Epidermal melanocyte (primary cell): ENCODE data around the gene NPIPB9.
"Not testable (repeated sequence)": the region's sequence is repeated elsewhere in the genome, so short reads cannot be mapped to it uniquely, and the experiment has no call there.

ENCODE experiments used
- DNase-seq: peaks from one replicate; pipeline ENCODE4 v3.0.0; 2011; ENCODE audit warnings: low spot score; ENCODE audit not compliant: insufficient read length

The NPIPB9 gene

DNA sequence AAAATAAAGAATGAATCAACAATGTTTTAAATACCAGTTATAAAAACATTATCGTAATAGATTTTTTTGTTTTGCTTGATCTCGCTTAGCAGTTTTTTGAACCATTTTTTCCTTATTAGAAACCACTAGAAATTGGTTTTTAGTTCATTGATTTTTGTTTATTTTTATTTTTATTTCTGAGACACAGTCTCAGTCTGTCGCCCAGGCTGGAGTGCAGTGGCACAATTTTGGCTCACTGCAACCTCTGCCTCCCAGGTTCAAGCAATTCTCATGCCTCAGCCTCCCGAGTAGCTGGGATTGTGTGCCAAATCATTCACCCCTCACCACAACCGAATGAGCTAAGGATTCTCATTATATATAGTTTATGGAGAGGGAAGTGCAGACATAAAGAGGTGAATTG is at the start of gene NPIPB9:
NPIPB9 (plus strand) TSS at position 301 of the 400 bp plus-strand sequence.
- not testable (repeated sequence) for DNase-seq

DNA sequence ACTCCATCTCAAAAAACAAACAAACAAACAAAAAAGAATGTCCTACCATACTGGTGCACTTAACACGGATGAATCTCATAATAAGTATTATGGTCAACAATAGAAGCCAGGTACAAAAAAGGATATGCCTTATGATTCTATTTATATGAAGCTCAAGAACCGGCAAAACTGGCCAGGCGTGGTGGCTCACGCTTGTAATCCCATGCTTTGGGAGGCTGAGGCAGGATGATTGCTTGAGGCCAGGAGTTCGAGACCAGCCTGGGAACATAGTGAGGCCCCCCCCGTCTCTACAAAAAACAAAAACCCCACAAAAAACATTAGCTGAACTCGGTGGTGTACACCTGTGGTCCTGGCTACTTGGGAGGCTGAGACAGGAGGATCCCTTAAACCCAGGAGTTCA is 47.3 kb upstream of the NPIPB9 start:
- not testable (repeated sequence) for DNase-seq

DNA sequence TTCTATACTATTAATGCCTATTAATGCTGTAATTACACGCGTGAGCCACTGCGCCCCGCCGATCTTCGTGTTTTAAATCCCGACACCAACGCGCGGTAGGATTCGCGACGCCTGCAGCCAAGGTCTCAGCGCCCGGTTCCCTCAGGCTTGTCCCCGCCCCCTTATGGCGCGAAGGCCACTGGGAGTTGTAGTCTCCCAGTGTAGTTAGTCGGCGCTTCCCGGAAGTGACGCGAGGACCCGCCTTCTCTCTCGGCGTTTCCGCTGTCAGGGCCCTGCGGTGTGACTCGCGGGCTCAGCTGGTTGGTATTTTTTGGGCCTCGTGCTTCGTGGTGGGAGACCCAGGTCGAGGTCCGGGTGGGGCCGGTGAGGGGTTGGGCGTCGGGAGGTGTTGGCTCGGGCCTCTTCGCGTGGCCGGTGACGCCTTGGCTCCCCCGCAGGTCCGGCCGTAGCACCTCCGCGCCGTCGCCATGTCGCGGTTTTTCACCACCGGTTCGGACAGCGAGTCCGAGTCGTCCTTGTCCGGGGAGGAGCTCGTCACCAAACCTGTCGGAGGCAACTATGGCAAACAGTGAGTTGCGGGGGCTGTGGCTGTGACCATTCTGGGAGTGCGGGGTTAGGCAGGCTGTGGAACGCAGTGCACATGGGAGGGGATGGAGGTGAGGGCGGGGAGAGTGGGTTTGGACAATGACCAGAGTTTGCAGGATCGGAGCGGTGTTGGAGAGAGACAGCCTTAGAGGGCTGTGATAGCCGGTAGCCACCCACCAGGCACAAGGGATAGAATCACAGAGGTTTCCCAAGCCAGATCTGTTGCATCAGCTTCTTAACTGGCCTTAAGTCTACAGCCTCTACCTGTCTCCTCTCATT is 40.1 kb upstream of the NPIPB9 start, which contains the start of gene EIF3C:
EIF3C (plus strand) TSS at position 245 of the 864 bp plus-strand sequence; CDS start at position 468, 223 bp downstream.
- not testable (repeated sequence) for DNase-seq

DNA sequence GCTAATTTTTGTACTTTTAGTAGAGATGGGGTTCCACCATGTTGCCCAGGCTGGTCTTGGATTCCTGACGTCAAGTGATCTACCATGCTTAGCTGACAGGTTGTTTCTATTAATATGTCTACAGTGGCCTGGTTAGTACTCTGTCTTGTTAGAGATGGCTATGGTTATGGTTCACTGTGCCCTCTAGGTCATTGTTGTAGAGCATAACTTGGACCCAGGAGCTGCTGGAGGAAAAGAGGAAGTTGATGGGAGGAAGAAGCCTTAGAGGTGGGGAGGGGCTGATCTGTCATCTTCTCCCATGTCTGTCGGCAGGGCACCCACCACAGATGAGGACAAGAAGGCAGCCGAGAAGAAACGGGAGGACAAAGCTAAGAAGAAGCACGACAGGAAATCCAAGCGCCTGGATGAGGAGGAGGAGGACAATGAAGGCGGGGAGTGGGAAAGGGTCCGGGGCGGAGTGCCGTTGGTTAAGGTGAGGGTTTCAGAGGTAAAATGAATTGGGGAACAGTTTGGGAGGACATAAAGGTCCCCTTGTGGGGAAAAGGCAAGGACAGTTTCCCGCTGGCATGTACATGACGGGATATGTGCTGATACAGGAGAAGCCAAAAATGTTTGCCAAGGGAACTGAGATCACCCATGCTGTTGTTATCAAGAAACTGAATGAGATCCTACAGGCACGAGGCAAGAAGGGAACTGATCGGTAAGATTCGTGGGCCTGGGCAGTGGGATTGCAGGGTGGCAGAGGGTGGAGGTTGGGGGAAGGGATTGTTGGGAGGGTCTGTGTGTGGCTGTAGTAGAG is 28.5 kb upstream of the NPIPB9 start:
- not testable (repeated sequence) for DNase-seq

DNA sequence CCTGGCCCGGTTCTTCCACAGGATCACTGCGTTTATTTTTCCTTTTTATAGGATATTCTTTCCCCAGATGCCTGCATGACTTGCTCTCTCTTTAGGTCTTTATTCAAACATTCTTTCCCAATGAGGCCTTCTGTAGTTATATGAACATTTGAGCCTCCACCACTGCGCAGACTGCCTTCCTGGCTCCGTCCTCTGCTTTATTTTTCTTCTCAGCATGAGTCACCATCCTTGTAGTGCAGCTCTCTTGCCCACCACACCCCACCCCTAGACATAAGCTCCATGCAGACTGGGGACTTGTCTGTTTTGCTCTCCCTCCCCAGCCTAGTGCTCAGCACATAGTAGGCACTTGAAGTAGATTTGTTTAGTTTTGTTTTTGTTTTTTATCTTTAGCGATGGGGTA is 20.3 kb upstream of the NPIPB9 start:
- not testable (repeated sequence) for DNase-seq

DNA sequence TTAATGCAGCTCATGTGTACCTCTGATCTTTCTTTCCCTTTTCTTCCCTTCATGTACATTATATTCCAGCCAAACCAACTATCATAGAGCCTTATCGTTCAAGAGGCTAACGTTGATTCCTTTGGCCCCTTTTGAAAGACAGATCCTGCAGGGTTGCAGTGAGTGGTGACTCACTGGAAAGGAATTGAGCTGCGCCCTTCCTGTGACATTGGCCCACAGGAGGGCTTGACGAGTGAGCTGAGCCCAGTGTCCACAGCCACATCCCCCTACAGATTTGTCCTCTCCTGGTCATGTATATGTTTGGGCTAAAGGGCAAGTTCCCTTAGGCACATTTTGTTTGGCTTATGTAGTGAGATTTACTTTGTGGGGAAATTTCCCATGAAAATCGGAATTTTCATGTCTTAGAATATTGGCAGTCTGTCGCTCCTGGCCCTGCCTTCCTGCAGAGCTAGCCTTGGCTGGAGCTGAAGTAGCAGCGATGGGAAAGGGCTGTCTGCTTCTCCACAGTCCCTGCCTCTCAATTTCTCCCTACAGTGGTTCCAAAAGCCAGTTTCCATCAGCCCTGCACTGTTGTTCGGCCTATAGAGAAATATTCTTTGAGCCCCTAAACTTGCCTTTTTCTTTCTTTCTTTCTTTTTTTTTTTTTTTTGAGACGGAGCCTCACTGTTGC is 19.0 kb upstream of the NPIPB9 start:
- not testable (repeated sequence) for DNase-seq

DNA sequence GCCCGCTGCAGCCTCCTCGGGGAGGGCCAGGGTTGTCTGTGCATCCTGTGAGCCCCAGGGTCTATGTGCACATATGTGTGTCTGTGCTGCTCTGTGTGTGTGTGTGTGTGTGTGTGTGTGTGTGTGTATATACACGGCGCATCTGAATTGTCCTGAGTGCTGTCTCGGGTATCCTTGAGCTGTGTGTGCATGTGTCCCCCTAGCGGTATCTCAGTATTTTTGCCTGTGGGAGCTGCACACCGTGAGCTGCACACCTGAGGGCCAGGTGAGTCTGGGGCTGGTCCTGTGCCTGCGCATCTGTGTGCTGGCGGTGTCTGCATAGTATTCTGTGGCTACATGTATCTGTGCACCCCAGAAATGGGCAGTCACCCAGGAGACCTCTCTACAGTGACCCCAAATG is 11.8 kb upstream of the NPIPB9 start:
- DNase-seq = not testable (repeated sequence)

DNA sequence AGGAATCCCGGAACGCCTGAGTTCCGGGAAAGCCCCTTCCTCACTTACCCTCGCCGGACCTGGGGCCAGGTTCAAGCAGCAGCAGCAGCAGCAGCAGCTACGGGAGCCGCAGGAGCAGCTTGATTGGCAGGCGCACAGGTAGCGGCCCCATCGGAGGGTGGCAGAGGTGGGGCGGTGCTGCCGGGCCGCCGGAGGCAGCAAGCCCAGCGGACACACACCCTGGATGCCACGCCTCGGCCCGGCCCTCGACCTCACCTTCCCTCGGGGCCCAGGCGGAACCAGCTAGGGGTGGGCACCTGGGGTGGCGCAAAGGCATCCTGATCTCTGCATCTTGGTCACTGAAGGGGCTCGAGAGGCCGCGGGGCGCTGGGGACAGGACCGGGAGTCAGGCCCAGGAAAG is 11.0 kb upstream of the NPIPB9 start:
- DNase-seq = not testable (repeated sequence)

DNA sequence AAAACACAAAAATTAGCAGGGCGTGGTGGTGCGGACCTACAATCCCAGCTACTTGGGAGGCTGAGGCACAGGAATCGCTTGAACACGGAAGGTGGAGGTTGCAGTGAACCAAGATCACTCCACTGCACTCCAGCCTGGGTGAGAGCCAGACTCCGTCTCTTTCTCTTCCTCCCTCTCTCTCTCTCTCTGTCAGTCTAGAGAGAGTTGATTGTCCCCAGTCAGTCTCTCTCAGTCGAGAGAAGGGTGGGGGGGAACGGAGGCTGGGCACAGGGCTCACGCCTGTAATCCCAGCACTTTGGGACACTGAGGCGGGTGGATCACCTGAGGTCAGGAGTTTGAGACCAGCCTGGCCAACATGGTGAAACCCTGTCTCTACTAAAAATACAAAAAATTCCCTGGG is 10.3 kb upstream of the NPIPB9 start:
- not testable (repeated sequence) for DNase-seq

DNA sequence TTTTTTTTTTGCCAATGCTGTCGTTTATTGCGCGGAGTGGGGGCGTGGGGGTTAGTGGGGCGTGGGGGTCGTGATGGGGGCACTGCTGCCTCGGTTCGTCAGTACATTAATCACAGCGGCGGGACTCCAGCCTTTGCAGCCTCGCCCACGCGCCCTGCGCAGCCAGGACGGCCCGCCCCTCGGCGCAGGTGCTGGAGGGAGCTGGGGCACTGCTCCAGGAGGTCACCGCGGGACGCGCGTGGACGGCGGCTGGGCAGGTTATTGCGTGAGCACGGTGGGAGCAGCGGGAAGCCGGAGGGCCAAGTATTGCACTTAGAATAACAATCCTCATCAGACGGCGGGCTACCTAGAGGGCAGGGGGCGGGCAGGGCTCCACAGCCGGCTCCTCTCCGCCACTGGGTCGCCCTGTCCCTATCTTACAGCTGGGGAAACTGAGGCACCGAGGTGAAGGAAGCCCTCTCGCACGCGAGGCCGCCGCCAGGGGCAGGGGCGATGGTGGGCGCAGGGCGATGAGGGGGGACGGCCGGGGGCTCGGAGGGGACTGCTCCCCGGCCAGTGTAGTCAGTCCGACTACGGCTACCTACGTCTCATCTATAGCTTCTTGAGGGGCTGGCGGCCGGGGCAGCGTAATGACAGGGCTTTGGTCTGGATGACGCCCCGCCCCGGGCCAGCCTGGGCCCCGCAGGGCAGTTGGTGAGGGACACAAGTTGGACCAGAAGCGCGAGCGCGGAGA is 4.8 kb upstream of the NPIPB9 start:
- not testable (repeated sequence) for DNase-seq

DNA sequence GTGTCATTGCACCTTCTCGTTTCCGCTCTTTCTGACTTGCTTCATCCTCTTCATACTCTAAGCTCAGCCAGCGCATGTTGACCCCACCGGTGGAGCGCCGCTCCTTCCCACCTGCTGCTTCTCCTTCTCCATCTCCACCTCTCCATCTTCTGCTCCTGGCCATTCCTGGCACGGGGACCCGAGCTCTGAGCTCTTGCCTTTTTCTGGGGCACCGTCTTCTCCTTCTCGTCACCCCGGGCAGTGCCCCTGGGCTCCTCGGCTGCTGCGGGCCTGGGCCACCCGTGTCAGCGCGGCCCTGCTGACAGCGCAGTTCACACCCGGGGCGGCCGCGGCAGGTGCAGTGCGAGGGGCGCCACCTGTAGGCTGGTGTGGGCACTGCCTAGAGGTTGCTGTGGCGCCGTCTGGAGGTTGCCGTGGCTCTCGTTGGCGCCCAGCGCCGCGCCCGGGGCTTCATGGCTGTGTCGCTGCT is 1.6 kb upstream of the NPIPB9 start:
- DNase-seq = not testable (repeated sequence)

DNA sequence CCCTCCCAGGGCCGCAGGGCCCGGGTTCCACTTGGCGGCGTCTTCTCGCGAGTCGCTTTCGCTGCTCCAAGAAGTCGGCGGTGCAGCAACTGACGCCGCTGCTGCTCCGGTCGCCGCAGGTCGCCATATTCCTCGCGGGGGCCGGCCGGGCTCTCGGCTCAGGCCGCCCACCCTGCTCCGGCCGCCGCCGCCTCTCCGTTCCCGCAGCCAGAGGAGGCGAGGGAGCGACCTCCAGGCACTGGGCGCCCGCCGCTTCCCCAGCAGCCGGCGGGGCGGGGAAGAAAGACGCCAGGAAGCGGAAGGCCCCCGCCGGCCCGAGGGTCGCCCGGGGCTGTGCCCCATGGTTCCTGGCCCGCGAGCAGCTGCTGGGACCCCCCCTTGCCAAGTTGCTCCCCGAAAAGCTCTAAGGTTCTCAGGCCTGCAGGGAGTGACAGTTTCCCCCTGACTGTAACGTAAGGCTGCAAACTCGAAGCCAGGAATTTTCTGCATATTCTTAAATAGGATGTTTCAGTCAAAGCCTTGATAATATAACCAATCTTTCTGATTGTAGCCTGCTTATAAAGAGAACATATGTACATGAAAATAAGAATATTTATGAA is 1.0 kb upstream of the NPIPB9 start:
- DNase-seq = not testable (repeated sequence)

DNA sequence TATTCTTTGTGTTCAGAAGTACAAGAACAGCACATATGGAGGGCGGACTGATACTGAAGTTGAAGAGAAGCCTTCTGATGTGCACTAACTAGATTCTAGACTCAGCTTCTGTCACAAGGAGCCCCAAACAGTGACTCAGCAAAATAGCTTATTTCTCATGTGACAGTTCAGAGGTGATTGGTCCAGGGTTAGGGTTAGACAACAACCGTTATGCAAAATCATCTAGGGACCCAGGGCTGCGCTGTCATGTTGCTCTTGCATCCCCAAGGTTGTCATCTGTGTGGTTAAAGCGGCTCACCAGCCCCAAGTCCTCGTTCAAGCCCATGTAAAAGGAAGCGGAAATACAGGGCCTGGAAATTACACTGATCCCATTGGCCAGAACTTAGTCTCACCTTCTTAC is 30.1 kb downstream of the NPIPB9 start:
- DNase-seq = not testable (repeated sequence)

DNA sequence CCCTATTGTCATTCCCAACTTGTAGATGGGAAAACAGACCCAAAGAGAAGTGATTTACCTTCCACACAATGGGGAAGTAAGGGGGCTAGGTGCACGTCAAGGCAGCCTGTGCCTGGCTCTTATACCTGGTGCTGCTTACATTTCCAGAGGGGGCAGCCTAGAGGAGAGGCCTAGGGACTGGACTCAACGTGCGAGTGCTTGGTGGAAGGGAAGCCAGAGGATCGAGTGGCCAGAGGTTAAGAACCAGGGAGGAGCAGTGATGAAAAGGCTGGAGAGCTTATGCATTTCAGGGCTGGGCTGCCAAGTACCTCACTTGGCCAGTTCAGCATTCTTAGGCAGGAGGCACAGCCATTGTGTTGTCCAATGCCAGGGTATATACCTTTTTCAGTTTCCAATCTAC is 30.8 kb downstream of the NPIPB9 start:
- not testable (repeated sequence) for DNase-seq

DNA sequence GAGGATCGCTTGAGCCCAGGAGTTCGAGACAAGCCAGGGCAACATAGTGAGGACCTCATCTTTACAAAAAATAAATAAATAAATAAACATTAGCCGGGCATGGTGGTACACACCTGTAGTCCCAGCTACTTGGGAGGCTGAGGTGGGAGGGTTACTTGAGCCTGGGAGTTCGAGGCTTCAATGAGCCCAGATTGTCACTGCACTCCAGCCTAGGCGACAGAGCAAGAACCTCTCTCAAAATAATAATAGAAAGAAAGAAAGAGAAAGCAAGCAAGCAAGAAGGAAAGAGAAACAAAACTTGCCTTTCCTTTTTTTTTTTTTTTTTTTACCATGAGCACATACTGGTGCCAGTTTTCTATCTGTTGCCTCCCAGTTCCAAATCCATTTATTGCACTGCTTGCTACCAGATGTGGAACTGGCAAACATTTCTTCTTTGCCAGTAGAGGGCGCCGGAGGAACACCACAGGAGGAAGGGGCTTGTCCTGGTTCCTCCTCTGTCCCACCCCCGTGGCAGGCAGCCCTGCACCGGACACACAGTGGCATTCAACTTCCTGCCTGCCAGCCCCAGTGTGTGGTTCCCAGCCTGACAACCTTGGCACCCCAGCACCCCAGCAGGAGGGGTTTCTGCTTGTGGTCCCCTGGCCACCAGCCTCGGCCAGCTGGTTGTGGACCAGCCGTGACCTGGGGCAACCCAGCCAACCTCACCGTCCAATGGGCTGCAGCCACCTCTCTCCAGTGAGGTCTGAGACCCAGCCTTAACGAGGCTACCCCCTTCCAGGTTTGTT is 50.8 kb downstream of the NPIPB9 start:
- not testable (repeated sequence) for DNase-seq

DNA sequence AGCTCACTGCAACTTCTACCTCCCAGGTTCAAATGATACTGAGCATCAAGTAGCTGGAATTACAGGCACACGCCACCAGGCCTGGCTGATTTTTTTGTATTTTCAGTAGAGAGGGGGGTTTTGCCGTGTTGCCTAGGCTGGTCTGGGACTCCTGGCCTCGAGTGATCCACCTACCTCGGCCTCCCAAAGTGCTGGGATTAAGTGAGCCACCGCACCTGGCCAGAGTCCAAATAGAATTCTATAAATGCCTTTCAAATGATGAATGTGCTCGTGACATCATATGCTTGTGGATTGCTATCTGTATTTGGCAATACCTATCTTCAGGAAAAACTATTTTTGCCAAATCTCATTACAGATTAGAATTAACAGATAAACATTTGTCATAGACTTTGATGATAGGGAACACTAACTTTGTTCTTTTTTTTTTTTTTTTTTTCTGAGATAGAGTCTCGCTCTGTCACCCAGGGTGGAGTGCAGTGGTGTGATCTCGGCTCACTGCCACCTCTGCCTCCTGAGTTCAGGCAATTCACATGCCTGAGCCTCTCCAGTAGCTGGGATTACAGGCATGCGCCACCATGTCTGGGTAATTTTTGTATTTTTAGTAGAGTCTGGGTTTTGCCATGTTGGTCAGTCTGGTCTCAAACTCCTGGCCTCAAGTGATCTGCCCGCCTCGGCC is 56.0 kb downstream of the NPIPB9 start:
- not testable (repeated sequence) for DNase-seq

DNA sequence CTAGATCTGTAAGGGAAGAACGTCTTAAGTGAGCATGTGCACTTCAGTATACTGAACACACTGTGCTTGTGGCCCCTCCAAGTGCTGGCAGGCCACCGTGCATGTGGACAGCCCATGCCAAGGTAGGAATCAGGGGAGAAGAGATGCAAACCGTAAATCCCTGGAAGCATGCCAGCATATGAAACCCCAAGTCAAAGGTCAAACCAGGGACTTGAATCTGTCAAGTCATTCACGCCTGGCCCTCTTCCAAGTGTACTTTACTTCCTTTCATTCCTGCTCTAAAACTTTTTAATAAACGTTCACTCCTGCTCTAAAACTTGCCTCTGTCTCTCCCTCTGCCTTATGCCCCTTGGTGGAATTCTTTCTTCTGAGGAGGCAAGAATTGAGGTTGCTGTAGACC is 68.4 kb downstream of the NPIPB9 start:
- DNase-seq = no peak

DNA sequence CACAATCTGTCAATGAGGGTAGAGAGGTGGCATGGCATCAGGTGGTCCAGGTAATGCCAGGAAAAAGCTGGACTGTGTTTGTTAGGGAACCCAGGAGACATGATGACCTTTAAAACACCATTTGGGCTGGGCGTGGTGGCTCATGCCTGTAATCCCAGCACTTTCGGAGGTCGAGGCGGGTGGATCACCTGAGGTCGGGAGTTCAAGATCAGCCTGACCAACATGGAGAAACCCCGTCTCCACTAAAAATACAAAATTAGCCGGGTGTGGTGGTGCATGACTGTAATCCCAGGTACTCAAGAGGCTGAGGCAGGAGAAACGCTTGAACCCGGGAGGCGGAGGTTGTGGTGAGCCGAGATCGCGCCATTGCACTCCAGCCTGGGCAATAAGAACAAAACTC is 69.0 kb downstream of the NPIPB9 start:
- DNase-seq = not testable (repeated sequence)
